Endothelial cell of umbilical vein (primary cell): ENCODE results near the gene CACHD1. TPM values are rescaled to one million over a fixed set of nuclear protein-coding genes. Genes with fewer than 3 reads are reported as not detected.

ENCODE experiments used
- BruUV-seq: library from RNA; stranded (reverse); fragments of 400-500 nt; replicated peaks from 2 replicates; lab custom pipeline; 2021; lab: Mats Ljungman, UMichigan
- CTCF ChIA-PET: fragments of 300-600, 350-600 bp; sonication (Branson Sonifier 250); formaldehyde crosslinking; loops from one replicate; lab custom pipeline; 2021; ENCODE audit warnings: antibody characterized with exemption, inconsistent platforms; lab: Charles Lee
- POLR2A ChIA-PET: fragments of 300-600, 350-600 bp; sonication (Branson Sonifier 250); formaldehyde crosslinking; loops from one replicate; lab custom pipeline; 2021; ENCODE audit warnings: antibody characterized with exemption, inconsistent platforms; lab: Charles Lee
- DNase-seq: peaks from one replicate; pipeline ENCODE4 v3.0.0-alpha.2; 2011; ENCODE audit warnings: low read depth, low spot score
- FAIRE-seq: peaks from 2 replicates; lab custom pipeline; 2011; peaks lifted over from hg19 to GRCh38; lab: Jason Lieb, UNC
- H2AFZ ChIP-seq: 2 replicates; pipeline ENCODE4 v1.6.0; 2012; ENCODE audit warnings: low read depth, low read length, control low read depth, inconsistent platforms
- H3K27ac ChIP-seq: 2 replicates; pipeline ENCODE4 v1.5.1; 2011; ENCODE audit warnings: low read depth, mild to moderate bottlenecking, control low read depth, low read length, moderate library complexity; ENCODE audit not compliant: insufficient read depth
- H3K27me3 ChIP-seq, 2 experiments: 2 replicates each; pipeline versions ENCODE4 v1.6.0 to v1.6.1; 2011; ENCODE audit warnings: low read length in 2 of 2, mixed read lengths in 1 of 2; ENCODE audit not compliant: control insufficient read depth in 2 of 2, insufficient read depth in 2 of 2
- H3K36me3 ChIP-seq, 2 experiments: 2 replicates in 1 of 2; 3 replicates in 1 of 2; pipeline ENCODE4 v1.5.1; 2011; ENCODE audit warnings: low read length in 2 of 2, mild to moderate bottlenecking in 1 of 2, moderate library complexity in 1 of 2; ENCODE audit not compliant: control insufficient read depth in 2 of 2, insufficient read depth in 2 of 2; ENCODE audit errors: extremely low read depth in 1 of 2
- H3K4me1 ChIP-seq: 3 replicates; pipeline ENCODE4 v1.5.1; 2011; ENCODE audit warnings: mild to moderate bottlenecking, low read length; ENCODE audit not compliant: control insufficient read depth, insufficient read depth; ENCODE audit errors: extremely low read depth
- H3K4me2 ChIP-seq: 2 replicates; pipeline ENCODE4 v1.6.1; 2011; ENCODE audit warnings: low read length, control low read depth, mixed read lengths; ENCODE audit not compliant: insufficient read depth
- H3K4me3 ChIP-seq, 3 experiments: fragments of 200-600 bp in 1 of 3; sonication (generic), shearing (Covaris generic) in 1 of 3; replicated peaks in 1 of 3; 2 replicates each; pipeline ENCODE4 v1.5.1; 2011 to 2016; ENCODE audit warnings: control low read depth in 3 of 3, low read length in 3 of 3, mild to moderate bottlenecking in 2 of 3, inconsistent platforms in 1 of 3, low read depth in 1 of 3, moderate library complexity in 1 of 3; ENCODE audit not compliant: insufficient read depth in 1 of 3
- H3K79me2 ChIP-seq: 2 replicates; pipeline ENCODE4 v1.6.0; 2012; ENCODE audit warnings: low read length, inconsistent platforms; ENCODE audit not compliant: control insufficient read depth, insufficient read depth
- H3K9ac ChIP-seq: replicated peaks from 2 replicates; pipeline ENCODE3; 2011; ENCODE audit warnings: low read length, control low read depth; ENCODE audit not compliant: insufficient read depth; ENCODE audit errors: extremely low read depth
- H3K9me1 ChIP-seq: replicated peaks from 3 replicates; pipeline ENCODE4 v1.6.0; 2011; ENCODE audit warnings: mild to moderate bottlenecking, low read length; ENCODE audit not compliant: control insufficient read depth, insufficient read depth; ENCODE audit errors: extremely low read depth
- H3K9me3 ChIP-seq: replicated peaks from 2 replicates; pipeline ENCODE4 v1.5.1; 2012; ENCODE audit warnings: low read length, inconsistent platforms; ENCODE audit not compliant: control insufficient read depth, insufficient read depth
- H4K20me1 ChIP-seq: replicated peaks from 2 replicates; pipeline ENCODE3; 2011; ENCODE audit warnings: mild to moderate bottlenecking, low read length; ENCODE audit not compliant: control insufficient read depth, insufficient read depth; ENCODE audit errors: extremely low read depth
- CTCF ChIP-seq, 2 donors: IDR thresholded peaks; 1 replicate in 1 of 2; 2 replicates in 1 of 2; pipeline ENCODE4 v1.5.1; 2011; ENCODE audit warnings: low read length in 2 of 2, mild to moderate bottlenecking in 2 of 2, moderate library complexity in 2 of 2, control low read depth in 1 of 2, inconsistent platforms in 1 of 2, low read depth in 1 of 2; ENCODE audit not compliant: insufficient read depth in 1 of 2; ENCODE audit errors: extremely low read depth in 1 of 2
- EZH2 ChIP-seq: IDR thresholded peaks from 2 replicates; pipeline ENCODE4 v1.6.1; 2012; ENCODE audit warnings: borderline replicate concordance, low read depth, mild to moderate bottlenecking, moderate library complexity, low read length, inconsistent platforms; ENCODE audit not compliant: severe bottlenecking
- FOS ChIP-seq: IDR thresholded peaks from 2 replicates; pipeline ENCODE4 v1.6.1; 2011; ENCODE audit warnings: mild to moderate bottlenecking, low read length, moderate library complexity, borderline replicate concordance; ENCODE audit not compliant: insufficient read depth
- GATA2 ChIP-seq: IDR thresholded peaks from 2 replicates; pipeline ENCODE4 v1.7.0; 2011; ENCODE audit warnings: low read depth, mild to moderate bottlenecking, moderate library complexity, mixed read lengths, low read length; ENCODE audit not compliant: insufficient read length, insufficient read depth
- JUN ChIP-seq: IDR thresholded peaks from 2 replicates; pipeline ENCODE4 v1.6.1; 2011; ENCODE audit warnings: borderline replicate concordance, low read depth; ENCODE audit not compliant: insufficient read length, insufficient read depth
- MAX ChIP-seq: IDR thresholded peaks from 2 replicates; pipeline ENCODE4 v1.6.1; 2011; ENCODE audit not compliant: insufficient read depth, insufficient read length
- MYC ChIP-seq: IDR thresholded peaks from one replicate; pipeline ENCODE4 v1.6.1; 2011; ENCODE audit warnings: mild to moderate bottlenecking, low read depth, low read length
- POLR2A ChIP-seq: IDR thresholded peaks from 2 replicates; pipeline ENCODE4 v1.6.1; 2012; ENCODE audit warnings: low read depth, mild to moderate bottlenecking, control low read depth, low read length
- POLR2AphosphoS5 ChIP-seq: IDR thresholded peaks from 2 replicates; pipeline ENCODE4 v1.6.1; 2012; ENCODE audit warnings: low read depth, mild to moderate bottlenecking, control low read depth, low read length, moderate library complexity; ENCODE audit not compliant: insufficient read depth
- dilution Hi-C: fragments of 300-500 bp; cut with MboI; formaldehyde crosslinking; loops from one replicate; pipeline ENCODE4 v1.15.0; 2019; ENCODE audit warnings: low sequenced_read_pairs; ENCODE audit not compliant: extremely low pct_ligation_motif_present
- intact Hi-C: fragments of 100-400 bp; cut with micrococcal nuclease; formaldehyde crosslinking; loops from one replicate; pipeline ENCODE4 v1.10.0; 2022
- polyA plus RNA-seq, 4 experiments: library from polyadenylated mRNA; depleted of rRNA in 3 of 4; stranded (reverse) in 3 of 4; unstranded in 1 of 4; fragments of >200 nt; gene quantifications; 2 replicates each; pipeline versions ENCODE4 v1.2.1 to v1.2.3, GENCODE V29; 2011 to 2012; ENCODE audit warnings: missing spikeins in 1 of 4
- total RNA-seq: library from RNA; stranded (reverse); gene quantifications from 2 replicates; pipeline ENCODE4 v1.2.3, GENCODE V29; 2021

The CACHD1 gene
- total and polyA plus RNA-seq, 2 donors (not counting 3 experiments of a cell fraction or from before 2014, with no cell fraction given): 3.6 to 9.3 TPM

- Histone ChIP-seq H3K9ac (no peak overlapping the region), H3K9me1 (no peaks in the 10 kb centered on the region), H3K4me2 (no peak overlapping the region), H3K27me3 (no peaks in the 10 kb centered on the region), H3K79me2 (no peaks in the 10 kb centered on the region), H3K9me3 (no peaks in the 10 kb centered on the region), H3K27ac (no peak overlapping the region), H3K36me3 (no peaks in the 10 kb centered on the region), H3K4me3 (no peak overlapping the region), H2AFZ (no peak overlapping the region), H4K20me1 (no peaks in the 10 kb centered on the region), H3K4me1 (no peaks in the 10 kb centered on the region)
- no peak for DNase-seq
- POLR2A ChIA-PET: no interaction called here
- dilution Hi-C loops: no loop called here
- TF ChIP-seq FOS (no peak), GATA2 (no peak), POLR2AphosphoS5 (no peak)
- FAIRE-seq: no peak
- intact Hi-C loops: no loop called here
- CTCF ChIA-PET: interaction anchor here (0.6 kb wide), 1 partner anchor 1290 kb away, joined by 3 read pairs; no protein-coding TSS in a partner anchor
- no TSS peak for BruUV-seq
Observed at GRCh38 chr1:64523413-64524337, 53.7 kb downstream of the CACHD1 start.

- intact Hi-C loops: no loop called here
- ChIA-PET CTCF (interaction anchor here (0.6 kb wide), 1 partner anchor 1289 kb away, joined by 3 read pairs; no protein-coding TSS in a partner anchor), POLR2A (no interaction called here)
- Histone ChIP-seq H3K79me2 (no peaks in the 10 kb centered on the region), H3K4me2 (no peak overlapping the region), H3K9me3 (no peaks in the 10 kb centered on the region), H3K4me3 (no peak overlapping the region), H3K27me3 (no peaks in the 10 kb centered on the region), H2AFZ (no peak overlapping the region), H3K4me1 (no peaks in the 10 kb centered on the region), H3K9ac (no peak overlapping the region), H3K9me1 (no peaks in the 10 kb centered on the region), H3K27ac (no peak overlapping the region), H3K36me3 (no peaks in the 10 kb centered on the region), H4K20me1 (no peaks in the 10 kb centered on the region)
- TF ChIP-seq POLR2A (no peak), CTCF (IDR thresholded peaks at IDR 0.05; ENCODE audit: extremely low read depth in 1 of 2, insufficient read depth in 1 of 2, low read depth in 1 of 2, low read length in 2 of 2) (no peak), MYC (no peak), EZH2 (no peak), GATA2 (no peak), MAX (no peak), JUN (no peak), FOS (no peak), POLR2AphosphoS5 (no peak)
- BruUV-seq: no TSS peak
- DNase-seq (no peak), FAIRE-seq (no peak)
- dilution Hi-C loops: no loop called here
Observed at GRCh38 chr1:64524614-64525013, 54.7 kb downstream of the CACHD1 start.
